Kidney (tissue), 14 donors: Measurements from ENCODE around the gene DPYSL4. TPM values are rescaled to one million over a fixed set of nuclear protein-coding genes. Genes with fewer than 3 reads are reported as not detected.

Experiments used
- DNase-seq, 5 donors: peaks; one replicate each; pipeline ENCODE4 v3.0.0-alpha.2; 2013 to 2020
- FAIRE-seq: peaks from 2 replicates; lab custom pipeline; 2012; peaks lifted over from hg19 to GRCh38; lab: Jason Lieb, UNC
- H3K27ac ChIP-seq, 2 donors: one replicate each; pipeline ENCODE4 v1.7.0; 2013; ENCODE audit warnings: low read depth in 2 of 2, low read length in 2 of 2, inconsistent platforms in 1 of 2
- H3K27me3 ChIP-seq: one replicate; pipeline ENCODE4 v1.7.1; 2013; ENCODE audit warnings: low read length, inconsistent platforms; ENCODE audit not compliant: control insufficient read depth, insufficient read depth
- H3K36me3 ChIP-seq, 3 donors: one replicate each; pipeline versions ENCODE4 v1.7.0 to v1.7.1; 2013; ENCODE audit warnings: low read length in 3 of 3, control low read depth in 1 of 3, inconsistent platforms in 1 of 3; ENCODE audit not compliant: insufficient read depth in 3 of 3, control insufficient read depth in 2 of 3
- H3K4me1 ChIP-seq, 3 donors: one replicate each; pipeline versions ENCODE4 v1.7.0 to v1.7.1; 2013; ENCODE audit warnings: low read length in 3 of 3, inconsistent platforms in 1 of 3, low read depth in 1 of 3; ENCODE audit not compliant: control insufficient read depth in 2 of 3, insufficient read depth in 2 of 3
- H3K4me3 ChIP-seq, 3 donors: one replicate each; pipeline versions ENCODE4 v1.7.0 to v1.8.1; 2013; ENCODE audit warnings: low read length in 3 of 3, control low read depth in 1 of 3, inconsistent platforms in 1 of 3
- H3K9ac ChIP-seq, 3 donors: one replicate each; pipeline versions ENCODE4 v1.7.0 to v1.7.1; 2013; ENCODE audit warnings: low read length in 3 of 3, control low read depth in 1 of 3, inconsistent platforms in 1 of 3
- H3K9me3 ChIP-seq, 3 donors: one replicate each; pipeline versions ENCODE4 v1.7.0 to v1.7.1; 2013; ENCODE audit warnings: low read length in 3 of 3, control low read depth in 1 of 3, inconsistent platforms in 1 of 3; ENCODE audit not compliant: control insufficient read depth in 2 of 3, insufficient read depth in 1 of 3
- CTCF ChIP-seq: IDR thresholded peaks from 3 replicates; pipeline ENCODE4 v1.5.1; 2012; ENCODE audit warnings: mild to moderate bottlenecking, moderate library complexity, borderline replicate concordance; ENCODE audit not compliant: insufficient read depth; ENCODE audit errors: extremely low read depth
- intact Hi-C: fragments of 100-400 bp; cut with DNase I; formaldehyde crosslinking; loops from one replicate; pipeline ENCODE4 v1.11.1; 2022
- polyA plus RNA-seq: library from polyadenylated mRNA; stranded (reverse); fragments of 350-450 nt; fragmentation: Illumina TruSeq; extraction: RNeasy Lipid Tissue Mini Kit (QIAGEN cat#74804); gene quantifications from one replicate; pipeline ENCODE4 v1.2.3, GENCODE V29; 2014; ENCODE audit warnings: low read depth, low replicate concordance; ENCODE audit not compliant: insufficient read depth
- total RNA-seq: library from RNA; stranded (reverse); fragmentation: NEBNext Ultra II Directional; extraction: Animal tissue kit (Norgen Biotek cat#: 25700); gene quantifications from one replicate; pipeline ENCODE4 v1.2.1, GENCODE V29; 2021
- donor health status: control.
- donor health status: control.
- donor health status: control.
- donor health status: control.
- donor health status: control.
- donor health status: DM: yes; HTN: yes; CAD: no.
- donor health status: Normal renal cell carcinoma (clear cell type).

Gene DPYSL4
- total and polyA plus RNA-seq, 2 donors from 2014 or later = 0.60 TPM; not detected in 1

- Histone ChIP-seq H3K4me1 (no peaks in the 10 kb centered on the region), H3K9ac (no peak overlapping the region), H3K9me3 (no peaks in the 10 kb centered on the region), H3K27ac (no peak overlapping the region), H3K4me3 (no peak overlapping the region), H3K36me3 (no peaks in the 10 kb centered on the region), H3K27me3 (no peaks in the 10 kb centered on the region)
- intact Hi-C loops = no loop called here
- FAIRE-seq (no peak), DNase-seq (no peak)
- TF ChIP-seq CTCF = no peak
Measured at GRCh38 chr10:132250481-132251475, 64.0 kb downstream of the DPYSL4 start.

- FAIRE-seq = no peak
- no peak for DNase-seq
Measured at GRCh38 chr10:132251928-132252327, 65.2 kb downstream of the DPYSL4 start.

GRCh38 chr10:132252412-132252811, 65.7 kb downstream of the DPYSL4 start:
- no peak overlapping the region for H3K27ac ChIP-seq
- intact Hi-C loops = no loop called here
- no peaks in the 10 kb centered on the region for H3K4me1 ChIP-seq
- no peaks in the 10 kb centered on the region for H3K36me3 ChIP-seq
- DNase-seq = no peak
- no peaks in the 10 kb centered on the region for H3K27me3 ChIP-seq
- no peak for TF ChIP-seq CTCF
- FAIRE-seq = no peak
- H3K9ac ChIP-seq = no peak overlapping the region
- H3K4me3 ChIP-seq = no peak overlapping the region
- H3K9me3 ChIP-seq = no peaks in the 10 kb centered on the region

More at GRCh38 chr10:132251928-132252327, 65.2 kb downstream of the DPYSL4 start:
- Histone ChIP-seq H3K9ac (no peak overlapping the region), H3K4me3 (no peak overlapping the region), H3K9me3 (no peaks in the 10 kb centered on the region), H3K36me3 (no peaks in the 10 kb centered on the region), H3K27ac (no peak overlapping the region), H3K4me1 (no peaks in the 10 kb centered on the region), H3K27me3 (no peaks in the 10 kb centered on the region)
- no peak for TF ChIP-seq CTCF
- intact Hi-C loops = no loop called here
